GM12891 (cell line): ENCODE results near the gene SHISA8.

Experiments used
- DNase-seq: peaks from one replicate; pipeline ENCODE4 v3.0.0; 2011; ENCODE audit warnings: low spot score; ENCODE audit not compliant: insufficient read length
- FAIRE-seq: peaks from 2 replicates; lab custom pipeline; 2011; peaks lifted over from hg19 to GRCh38; lab: Jason Lieb, UNC
- PAX5 ChIP-seq: IDR thresholded peaks from 2 replicates; pipeline ENCODE4 v1.6.1; 2011; ENCODE audit warnings: low read length, moderate library complexity, mild to moderate bottlenecking; ENCODE audit not compliant: insufficient read depth, severe bottlenecking
- POLR2A ChIP-seq: IDR thresholded peaks from 2 replicates; pipeline ENCODE4 v1.6.1; 2011; ENCODE audit warnings: low read depth, low read length, control low read depth
- POLR2AphosphoS5 ChIP-seq: IDR thresholded peaks from 2 replicates; pipeline ENCODE4 v1.6.1; 2011; ENCODE audit warnings: low read depth, low read length, control low read depth
- POU2F2 ChIP-seq: IDR thresholded peaks from 2 replicates; pipeline ENCODE4 v1.6.1; 2011; ENCODE audit warnings: low read depth, mild to moderate bottlenecking, control low read depth, low read length, moderate library complexity
- SPI1 ChIP-seq: IDR thresholded peaks from 2 replicates; pipeline ENCODE4 v1.6.1; 2011; ENCODE audit warnings: low read depth, low read length, control low read depth
- TAF1 ChIP-seq: IDR thresholded peaks from 2 replicates; pipeline ENCODE4 v1.6.1; 2011; ENCODE audit warnings: low read depth, low read length, control low read depth

Gene SHISA8

GRCh38 chr22:41899110-41899509 is 15.8 kb downstream of the SHISA8 start:
- DNase-seq (no peak), FAIRE-seq (no peak)
- no peak for TF ChIP-seq POLR2A
- TF ChIP-seq POU2F2 = no peak
- no peak for TF ChIP-seq PAX5
- no peak for TF ChIP-seq POLR2AphosphoS5
- TF ChIP-seq SPI1 = no peak
- no peak for TF ChIP-seq TAF1

GRCh38 chr22:41898645-41899044 is 16.2 kb downstream of the SHISA8 start:
- no peak for DNase-seq
- TF ChIP-seq TAF1 (no peak), SPI1 (no peak), PAX5 (no peak), POLR2AphosphoS5 (no peak), POLR2A (no peak), POU2F2 (no peak)
- no peak for FAIRE-seq

GRCh38 chr22:41893591-41894375 is 21.1 kb downstream of the SHISA8 start:
- DNase-seq (no peak), FAIRE-seq (no peak)
- TF ChIP-seq POLR2A (no peak), POLR2AphosphoS5 (no peak), TAF1 (no peak), SPI1 (no peak), PAX5 (no peak), POU2F2 (no peak)

GRCh38 chr22:41892721-41893120 is 22.2 kb downstream of the SHISA8 start:
- TF ChIP-seq TAF1 (no peak), SPI1 (no peak)
- FAIRE-seq (no peak), DNase-seq (no peak)

- no peak for FAIRE-seq
- TF ChIP-seq POLR2AphosphoS5 (no peak), SPI1 (no peak), PAX5 (no peak), TAF1 (no peak), POU2F2 (no peak), POLR2A (no peak)
- DNase-seq = no peak
Measured at GRCh38 chr22:41891407-41891806, 23.5 kb downstream of the SHISA8 start.

GRCh38 chr22:41888627-41889200 is 26.2 kb downstream of the SHISA8 start:
- DNase-seq = no peak
- no peak for TF ChIP-seq SPI1
- TF ChIP-seq PAX5 = no peak
- TF ChIP-seq POU2F2 = no peak
- TF ChIP-seq POLR2AphosphoS5 = no peak
- TF ChIP-seq TAF1 = no peak
- TF ChIP-seq POLR2A = no peak
- peak; percentile 31 for FAIRE-seq

- peak; percentile 51 for FAIRE-seq
- DNase-seq = no peak
- TF ChIP-seq POLR2A = no peak
- no peak for TF ChIP-seq POU2F2
- no peak for TF ChIP-seq PAX5
- TF ChIP-seq SPI1 = no peak
- TF ChIP-seq TAF1 = no peak
- no peak for TF ChIP-seq POLR2AphosphoS5
Measured at GRCh38 chr22:41885516-41885915, 29.4 kb downstream of the SHISA8 start.

- no peak for TF ChIP-seq PAX5
- no peak for TF ChIP-seq TAF1
- no peak for TF ChIP-seq POLR2AphosphoS5
- TF ChIP-seq POLR2A = no peak
- no peak for TF ChIP-seq SPI1
- no peak for TF ChIP-seq POU2F2
- DNase-seq (no peak), FAIRE-seq (no peak)
Measured at GRCh38 chr22:41885116-41885515, 29.8 kb downstream of the SHISA8 start.

- TF ChIP-seq PAX5 = no peak
- DNase-seq (no peak), FAIRE-seq (no peak)
Measured at GRCh38 chr22:41883400-41883799, 31.5 kb downstream of the SHISA8 start.

- FAIRE-seq = no peak
- no peak for TF ChIP-seq POLR2AphosphoS5
- no peak for TF ChIP-seq PAX5
- TF ChIP-seq POLR2A = no peak
- TF ChIP-seq POU2F2 = no peak
- TF ChIP-seq SPI1 = no peak
- no peak for TF ChIP-seq TAF1
Measured at GRCh38 chr22:41880653-41881052, 34.2 kb downstream of the SHISA8 start.

More at GRCh38 chr22:41880653-41881052, 34.2 kb downstream of the SHISA8 start:
- no peak for DNase-seq
